HepG2 (cell line): ENCODE data around the gene ACSL6. TPM values are rescaled to one million over a fixed set of nuclear protein-coding genes. Genes with fewer than 3 reads are reported as not detected.

Experiments used
- ATAC-seq: fragments of 200-7000 bp; cut with Tn5 transposase; 3 replicates; pipeline ENCODE4 v1.9.1; 2020; ENCODE audit warnings: mild to moderate bottlenecking, moderate library complexity
- BruUV-seq: library from RNA; stranded (reverse); fragments of 400-500 nt; replicated peaks from 2 replicates; lab custom pipeline; 2021; lab: Mats Ljungman, UMichigan
- CTCF ChIA-PET: fragments of 300-600 bp; formaldehyde crosslinking; extraction: SDS; loops from one replicate; lab custom pipeline; 2021; ENCODE audit warnings: low total read pairs, inconsistent platforms, low intra/inter-chr PET ratio; lab: Yijun Ruan, JAX
- POLR2A ChIA-PET: fragments of 350-600 bp; sonication (Branson Sonifier 250); formaldehyde crosslinking; loops from one replicate; lab custom pipeline; 2020; ENCODE audit warnings: antibody characterized with exemption, inconsistent platforms; lab: Yijun Ruan, JAX
- DNase-seq: peaks from one replicate; pipeline ENCODE4 v3.0.0-alpha.2; 2015; ENCODE audit warnings: low spot score
- FAIRE-seq: peaks from 3 replicates; lab custom pipeline; 2011; peaks lifted over from hg19 to GRCh38; lab: Jason Lieb, UNC
- H2AFZ ChIP-seq: one replicate; pipeline ENCODE4 v1.6.1; 2011; ENCODE audit warnings: low read length, inconsistent platforms
- H3K27ac ChIP-seq: fragments of 300-600 bp; 3 replicates; pipeline ENCODE4 v1.8.0; 2011; ENCODE audit warnings: mixed run types, mild to moderate bottlenecking, mixed read lengths, low read length, inconsistent platforms; ENCODE audit not compliant: insufficient read depth; ENCODE audit errors: extremely low read length
- H3K27me3 ChIP-seq, 2 experiments: fragments of 200-600 bp in 1 of 2; 2 replicates in 1 of 2; 3 replicates in 1 of 2; pipeline versions ENCODE4 v1.6.0 to v1.8.0; 2011; ENCODE audit warnings: low read length in 2 of 2, mild to moderate bottlenecking in 2 of 2, moderate library complexity in 2 of 2, inconsistent platforms in 1 of 2; ENCODE audit not compliant: insufficient read depth in 2 of 2, control insufficient read depth in 1 of 2
- H3K36me3 ChIP-seq, 2 experiments: fragments of 200-600 bp in 1 of 2; replicated peaks in 1 of 2; 2 replicates in 1 of 2; 3 replicates in 1 of 2; pipeline versions ENCODE4 v1.5.1 to v1.8.0; 2011; ENCODE audit warnings: low read length in 2 of 2, inconsistent platforms in 1 of 2; ENCODE audit not compliant: insufficient read depth in 2 of 2, control insufficient read depth in 1 of 2
- H3K4me1 ChIP-seq: 2 replicates; pipeline ENCODE4 v1.5.1; 2012; ENCODE audit warnings: low read length, inconsistent platforms; ENCODE audit not compliant: insufficient read depth
- H3K4me2 ChIP-seq: 2 replicates; pipeline ENCODE4 v1.6.0; 2011; ENCODE audit warnings: low read depth, low read length, inconsistent platforms
- H3K4me3 ChIP-seq, 3 experiments: fragments of 200-600 bp in 1 of 3; sonication (generic), shearing (Covaris generic) in 1 of 3; replicated peaks in 1 of 3; 2 replicates each; pipeline ENCODE4 v1.5.1; 2011 to 2016; ENCODE audit warnings: low read length in 3 of 3, inconsistent platforms in 2 of 3, low read depth in 2 of 3, mild to moderate bottlenecking in 2 of 3, control low read depth in 1 of 3, mixed read lengths in 1 of 3; ENCODE audit not compliant: insufficient read depth in 1 of 3
- H3K79me2 ChIP-seq: one replicate; pipeline ENCODE4 v1.6.1; 2011; ENCODE audit warnings: low read length, inconsistent platforms; ENCODE audit not compliant: insufficient read depth
- H3K9ac ChIP-seq: 2 replicates; pipeline ENCODE4 v1.6.0; 2011; ENCODE audit warnings: mild to moderate bottlenecking, low read depth, low read length, inconsistent platforms; ENCODE audit not compliant: insufficient read depth
- H3K9me3 ChIP-seq: 2 replicates; pipeline ENCODE4 v1.5.1; 2012; ENCODE audit warnings: mild to moderate bottlenecking, low read length
- H4K20me1 ChIP-seq: 2 replicates; pipeline ENCODE4 v1.6.0; 2011; ENCODE audit warnings: inconsistent platforms, mild to moderate bottlenecking, low read length, moderate library complexity; ENCODE audit not compliant: insufficient read depth
- ATRX ChIP-seq: sonication (generic); formaldehyde crosslinking; IDR thresholded peaks from 2 replicates; pipeline ENCODE4 v1.4.0; 2020; ENCODE audit warnings: missing genetic modification reagents, borderline replicate concordance
- CC2D1A ChIP-seq: sonication (generic); formaldehyde crosslinking; IDR thresholded peaks from 2 replicates; pipeline ENCODE4 v1.8.1; 2023; ENCODE audit warnings: mild to moderate bottlenecking, missing genetic modification reagents
- CCAR2 ChIP-seq: fragments of 200-400 bp; formaldehyde crosslinking; optimal IDR thresholded peaks from 2 replicates; pipeline ENCODE3; 2018; ENCODE audit warnings: low read depth, mild to moderate bottlenecking, low read length, moderate library complexity
- DR1 ChIP-seq: sonication (generic); formaldehyde crosslinking; IDR thresholded peaks from 2 replicates; pipeline ENCODE4 v1.8.0; 2021; ENCODE audit warnings: mild to moderate bottlenecking, missing genetic modification reagents, inconsistent platforms
- GATAD2A ChIP-seq: IDR thresholded peaks from 2 replicates; pipeline ENCODE4 v1.6.1; 2016
- HHEX ChIP-seq: IDR thresholded peaks from 2 replicates; pipeline ENCODE4 v1.6.1; 2016; ENCODE audit warnings: control low read depth
- HNRNPH1 ChIP-seq: fragments of 200-400 bp; formaldehyde crosslinking; optimal IDR thresholded peaks from 2 replicates; pipeline ENCODE3; 2017; ENCODE audit warnings: mild to moderate bottlenecking, low read depth, low read length
- KDM5A ChIP-seq: fragments of 200-600 bp; sonication (generic); IDR thresholded peaks from 2 replicates; pipeline ENCODE4 v1.7.0; 2018; ENCODE audit warnings: antibody characterized with exemption, mild to moderate bottlenecking, low read length, borderline replicate concordance
- MLXIP ChIP-seq: sonication (generic); formaldehyde crosslinking; IDR thresholded peaks from 2 replicates; pipeline ENCODE4 v1.9.0; 2021; ENCODE audit warnings: missing genetic modification reagents, borderline replicate concordance
- NCOR1 ChIP-seq: fragments of 200-600 bp; sonication (generic); IDR thresholded peaks from 2 replicates; pipeline ENCODE4 v1.7.0; 2017; ENCODE audit warnings: antibody characterized with exemption, low read length, borderline replicate concordance
- POLR2A ChIP-seq, 2 experiments: IDR thresholded peaks; 2 replicates each; pipeline ENCODE4 v1.6.1; 2011; ENCODE audit warnings: low read depth in 2 of 2, low read length in 2 of 2, mild to moderate bottlenecking in 1 of 2, moderate library complexity in 1 of 2; ENCODE audit not compliant: insufficient read depth in 1 of 2
- RBM22 ChIP-seq: fragments of 200-400 bp; formaldehyde crosslinking; optimal IDR thresholded peaks from 2 replicates; pipeline ENCODE3; 2017; ENCODE audit warnings: mild to moderate bottlenecking, low read length, moderate library complexity
- SPEN ChIP-seq: sonication (generic); formaldehyde crosslinking; IDR thresholded peaks from 2 replicates; pipeline ENCODE4 v1.5.1; 2020; ENCODE audit warnings: low read depth, mild to moderate bottlenecking, missing genetic modification reagents
- TBP ChIP-seq: sonication (generic); formaldehyde crosslinking; IDR thresholded peaks from 2 replicates; pipeline ENCODE4 v1.5.0; 2020; ENCODE audit warnings: missing genetic modification reagents
- ZBTB21 ChIP-seq: sonication (generic); formaldehyde crosslinking; IDR thresholded peaks from 2 replicates; pipeline ENCODE4 v1.4.0; 2020; ENCODE audit warnings: missing genetic modification reagents
- ZNF232 ChIP-seq: sonication (generic); formaldehyde crosslinking; IDR thresholded peaks from 2 replicates; pipeline ENCODE4 v1.4.0; 2020; ENCODE audit warnings: missing genetic modification reagents, borderline replicate concordance
- ZNF326 ChIP-seq: sonication (generic); formaldehyde crosslinking; IDR thresholded peaks from 2 replicates; pipeline ENCODE4 v1.4.0; 2020; ENCODE audit warnings: missing genetic modification reagents, borderline replicate concordance
- ZNF550 ChIP-seq: sonication (generic); formaldehyde crosslinking; IDR thresholded peaks from 2 replicates; pipeline ENCODE4 v1.4.0; 2020; ENCODE audit warnings: mild to moderate bottlenecking, missing genetic modification reagents, borderline replicate concordance
- ZNF577 ChIP-seq: sonication (generic); formaldehyde crosslinking; IDR thresholded peaks from 2 replicates; pipeline ENCODE4 v1.4.0; 2020; ENCODE audit warnings: mild to moderate bottlenecking, low read depth, missing genetic modification reagents, borderline replicate concordance
- ZNF678 ChIP-seq: sonication (generic); formaldehyde crosslinking; IDR thresholded peaks from 2 replicates; pipeline ENCODE4 v1.4.0; 2020; ENCODE audit warnings: mild to moderate bottlenecking, missing genetic modification reagents
- ZNF879 ChIP-seq: sonication (generic); formaldehyde crosslinking; IDR thresholded peaks from 2 replicates; pipeline ENCODE4 v1.8.1; 2023; ENCODE audit warnings: missing genetic modification reagents
- WGBS: methylation state at CpG from one replicate; pipeline ENCODE4 v1.1.6; 2017; ENCODE audit warnings: low lambda C conversion rate; 5-methylcytosine and 5-hydroxymethylcytosine counted together
- in situ Hi-C: cut with HindIII; loops from 2 replicates; pipeline ENCODE4 v1.10.0; 2017; ENCODE audit warnings: low pct_unique_long_range_greater_than_20kb; ENCODE audit not compliant: extremely low pct_ligation_motif_present
- intact Hi-C: fragments of 100-400 bp; cut with micrococcal nuclease; formaldehyde crosslinking; loops from one replicate; pipeline ENCODE4 v1.10.0; 2022; ENCODE audit not compliant: unreplicated experiment
- polyA plus RNA-seq, 8 experiments: library from polyadenylated mRNA; depleted of rRNA in 3 of 8; stranded (reverse) in 7 of 8; unstranded in 1 of 8; fragments of >200 nt; fragmentation: Illumina TruSeq in 4 of 8; extraction: Trizol in 4 of 8; gene quantifications; 2 replicates each; pipeline versions ENCODE4 v1.2.1 to v1.2.3, GENCODE V29; 2011 to 2016; ENCODE audit warnings: low read depth in 4 of 8, missing spikeins in 1 of 8, mixed read lengths in 1 of 8; ENCODE audit not compliant: insufficient read depth in 1 of 8
- total RNA-seq, 5 experiments: library from RNA; depleted of rRNA; stranded (reverse); fragments of >200 nt; fragmentation: Illumina TruSeq; extraction: Trizol; gene quantifications; 2 replicates each; pipeline ENCODE4 v1.2.3, GENCODE V29; 2016; ENCODE audit warnings: low read depth in 1 of 5
- TF ChIP-seq, protein P1 (sequence below): sonication (generic); formaldehyde crosslinking; IDR thresholded peaks from 2 replicates; pipeline ENCODE4 v1.8.0; 2022; ENCODE audit warnings: low read depth, missing genetic modification reagents

Gene ACSL6
- total and polyA plus RNA-seq, 2 of the 13 experiments (the other 11 are each of a cell fraction or from before 2014, with no cell fraction given): 3.7 to 3.8 TPM

DNA sequence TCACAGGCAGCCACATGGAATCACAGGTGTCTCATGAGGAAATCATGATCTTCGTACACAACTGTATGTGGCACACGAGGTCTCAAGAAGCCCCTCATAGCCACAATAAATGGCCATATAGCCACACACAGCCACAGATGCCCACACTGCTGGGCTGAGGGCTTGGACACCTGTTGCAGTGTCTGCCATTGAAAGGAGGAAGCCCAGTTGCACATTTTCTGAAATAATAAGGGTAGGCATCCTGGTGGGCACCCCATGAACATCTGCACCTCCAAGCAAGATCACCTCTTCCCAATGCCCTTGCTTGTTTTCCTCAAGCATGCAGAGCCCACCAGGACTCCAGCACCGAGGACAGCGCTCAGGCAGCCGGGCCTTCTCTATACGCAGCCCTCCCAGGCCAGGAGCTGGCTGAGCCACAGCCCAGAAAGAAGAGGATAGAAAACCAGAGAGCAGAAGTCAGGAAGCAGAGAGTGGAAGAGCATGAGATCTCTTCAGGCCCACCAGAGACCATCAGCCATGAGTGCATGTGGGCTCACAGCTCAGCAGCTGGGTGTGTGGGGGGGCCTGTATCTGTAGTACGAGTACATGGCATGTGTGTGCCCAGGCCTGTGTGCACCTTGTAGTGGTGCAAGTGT lies 1.0 kb upstream of the ACSL6 start:
- Histone ChIP-seq H3K9ac (no peak overlapping the region), H3K27ac (no peak overlapping the region), H3K4me1 (peaks cover 26% of the 10 kb centered on the region), H2AFZ (no peak overlapping the region), H3K9me3 (no peaks in the 10 kb centered on the region), H3K4me3 (no peak overlapping the region; a peak in 1 of 6 replicates), H4K20me1 (no peaks in the 10 kb centered on the region), H3K79me2 (no peaks in the 10 kb centered on the region), H3K36me3 (no peaks in the 10 kb centered on the region), H3K4me2 (peak overlapping the region; percentile 80; the same call in 1 of the 2 replicates), H3K27me3 (peaks cover 11 to 34% of the 10 kb centered on the region in 2 experiments; a peak in 3 of 5 replicates)
- FAIRE-seq (no peak), DNase-seq (peak; percentile 51), ATAC-seq (peak; percentile 85)
- BruUV-seq: no TSS peak
- ChIA-PET POLR2A (interaction anchor here (0.7 to 2.5 kb wide), 3 partner anchors 9 to 215 kb away, joined by 3 to 9 read pairs (median 5); partner anchors contain the start of gene FNIP1), CTCF (no interaction called here)
- in situ Hi-C loops (loop anchor here (25.0 kb wide), 1 partner anchor 575 kb away; no protein-coding TSS in a partner anchor), intact Hi-C loops (no loop called here)
- 9% methylated on average over 4 of the region's 7 CpGs for WGBS
- TF ChIP-seq TBP: no peak
- TF ChIP-seq ZNF550 (CRISPR knock-in tag): no peak
- TF ChIP-seq ZNF678 (CRISPR knock-in tag): no peak
- TF ChIP-seq MLXIP (CRISPR knock-in tag): no peak
- no peak for TF ChIP-seq ATRX
- TF ChIP-seq GATAD2A (CRISPR knock-in tag): peak; percentile 57
- no peak for TF ChIP-seq ZNF879 (CRISPR knock-in tag)
- TF ChIP-seq CCAR2: no peak
- no peak for TF ChIP-seq SPEN (CRISPR knock-in tag)
- TF ChIP-seq ZNF326 (CRISPR knock-in tag): no peak
- no peak for TF ChIP-seq HHEX (CRISPR knock-in tag)
- no peak for TF ChIP-seq KDM5A
- no peak for TF ChIP-seq POLR2A (IDR thresholded peaks at IDR 0.05; ENCODE audit: insufficient read depth in 1 of 2, low read depth in 2 of 2, low read length in 2 of 2)
- TF ChIP-seq ZBTB21 (CRISPR knock-in tag): peak; percentile 30; the same call in 1 of the 2 replicates
- no peak for TF ChIP-seq DR1 (CRISPR knock-in tag)
- no peak for TF ChIP-seq ZNF577
- TF ChIP-seq ZNF232 (CRISPR knock-in tag): peak; percentile 93
- TF ChIP-seq RBM22: no peak
- TF ChIP-seq, protein P1, sequence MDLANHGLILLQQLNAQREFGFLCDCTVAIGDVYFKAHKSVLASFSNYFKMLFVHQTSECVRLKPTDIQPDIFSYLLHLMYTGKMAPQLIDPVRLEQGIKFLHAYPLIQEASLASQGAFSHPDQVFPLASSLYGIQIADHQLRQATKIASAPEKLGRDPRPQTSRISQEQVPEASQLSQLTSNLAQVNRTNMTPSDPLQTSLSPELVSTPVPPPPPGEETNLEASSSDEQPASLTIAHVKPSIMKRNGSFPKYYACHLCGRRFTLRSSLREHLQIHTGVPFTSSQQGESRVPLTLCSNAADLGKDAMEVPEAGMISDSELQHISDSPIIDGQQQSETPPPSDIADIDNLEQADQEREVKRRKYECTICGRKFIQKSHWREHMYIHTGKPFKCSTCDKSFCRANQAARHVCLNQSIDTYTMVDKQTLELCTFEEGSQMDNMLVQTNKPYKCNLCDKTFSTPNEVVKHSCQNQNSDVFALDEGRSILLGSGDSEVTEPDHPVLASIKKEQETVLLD: no peak
- TF ChIP-seq NCOR1: no peak
- no peak for TF ChIP-seq HNRNPH1
- TF ChIP-seq CC2D1A (CRISPR knock-in tag): no peak
